GM23248 (cell line): ENCODE results near the gene SARDH. TPM values are rescaled to one million over a fixed set of nuclear protein-coding genes. Genes with fewer than 3 reads are reported as not detected.

Experiments
- DNase-seq: peaks from one replicate; pipeline ENCODE4 v3.0.0-alpha.2; 2015
- H2AFZ ChIP-seq: fragments of 200-600 bp; sonication (generic); 2 replicates; pipeline ENCODE4 v1.6.1; 2016; ENCODE audit warnings: antibody characterized with exemption
- H3F3A ChIP-seq: fragments of 200-600 bp; sonication (generic); 2 replicates; pipeline ENCODE4 v1.6.1; 2016; ENCODE audit warnings: mild to moderate bottlenecking, antibody characterized with exemption, mixed run types; ENCODE audit not compliant: insufficient read depth
- H3K27ac ChIP-seq: fragments of 200-600 bp; sonication (generic); 2 replicates; pipeline ENCODE4 v1.5.1; 2016; ENCODE audit warnings: mild to moderate bottlenecking
- H3K27me3 ChIP-seq: fragments of 200-600 bp; sonication (generic); replicated peaks from 2 replicates; pipeline ENCODE4 v1.6.1; 2016; ENCODE audit warnings: mild to moderate bottlenecking; ENCODE audit not compliant: insufficient read depth
- H3K36me3 ChIP-seq: fragments of 200-600 bp; sonication (generic); 2 replicates; pipeline ENCODE4 v1.6.1; 2016; ENCODE audit warnings: low read depth, mild to moderate bottlenecking
- H3K4me1 ChIP-seq: fragments of 200-600 bp; sonication (generic); 2 replicates; pipeline ENCODE4 v1.6.1; 2016; ENCODE audit warnings: mild to moderate bottlenecking; ENCODE audit not compliant: insufficient read depth
- H3K4me2 ChIP-seq: fragments of 200-600 bp; sonication (generic); one replicate; pipeline ENCODE4 v1.6.1; 2016; ENCODE audit warnings: mild to moderate bottlenecking; ENCODE audit not compliant: unreplicated experiment
- H3K4me3 ChIP-seq: fragments of 200-600 bp; sonication (generic); 2 replicates; pipeline ENCODE4 v1.5.1; 2016; ENCODE audit warnings: mild to moderate bottlenecking
- H3K79me2 ChIP-seq: fragments of 200-600 bp; sonication (generic); 2 replicates; pipeline ENCODE4 v1.6.1; 2016; ENCODE audit warnings: mild to moderate bottlenecking; ENCODE audit not compliant: insufficient read depth
- H3K9ac ChIP-seq: fragments of 200-600 bp; sonication (generic); 2 replicates; pipeline ENCODE4 v1.6.1; 2016; ENCODE audit warnings: mild to moderate bottlenecking
- H3K9me2 ChIP-seq: fragments of 200-600 bp; sonication (generic); 2 replicates; pipeline ENCODE4 v1.6.1; 2016; ENCODE audit warnings: mixed run types, mild to moderate bottlenecking, moderate library complexity; ENCODE audit not compliant: insufficient read depth
- H3K9me3 ChIP-seq: fragments of 200-600 bp; sonication (generic); one replicate; pipeline ENCODE4 v1.6.1; 2017; ENCODE audit warnings: low read depth
- H4K20me1 ChIP-seq: fragments of 200-600 bp; sonication (generic); 2 replicates; pipeline ENCODE4 v1.6.0; 2016; ENCODE audit not compliant: insufficient read depth
- EZH2 ChIP-seq: fragments of 200-600 bp; sonication (generic); IDR thresholded peaks from 2 replicates; pipeline ENCODE4 v1.6.1; 2018; ENCODE audit warnings: antibody characterized with exemption, mild to moderate bottlenecking; ENCODE audit not compliant: insufficient read depth, poor library complexity, severe bottlenecking
- EZH2phosphoT487 ChIP-seq: fragments of 200-600 bp; sonication (generic); IDR thresholded peaks from 2 replicates; pipeline ENCODE4 v1.6.1; 2018; ENCODE audit warnings: antibody characterized with exemption, moderate library complexity, mild to moderate bottlenecking, low read depth; ENCODE audit not compliant: insufficient read depth
- WGBS, 2 experiments: methylation state at CpG; one replicate each; pipeline ENCODE4 v1.1.6; 2015 to 2017; ENCODE audit warnings: low lambda C conversion rate in 2 of 2, low coverage in 1 of 2; ENCODE audit errors: missing lambda C conversion rate in 2 of 2; 5-methylcytosine and 5-hydroxymethylcytosine counted together
- in situ Hi-C: fragments of 300-500 bp; cut with MboI; formaldehyde crosslinking; loops from 2 replicates; pipeline ENCODE4 v1.15.0; 2020
- polyA plus RNA-seq: library from polyadenylated mRNA; unstranded; fragments of >200 nt; fragmentation: Nextera tagmentation; extraction: Ambion mirVana; gene quantifications from 2 replicates; pipeline ENCODE4 v1.2.1, GENCODE V29; 2016
- total RNA-seq: library from RNA; depleted of rRNA; stranded (reverse); fragments of >200 nt; shearing (Covaris generic); gene quantifications from 2 replicates; pipeline ENCODE4 v1.2.3, GENCODE V29; 2014

SARDH gene
- total and polyA plus RNA-seq, 2 experiments from 2014 or later, result 0.16 to 2.4 TPM

DNA sequence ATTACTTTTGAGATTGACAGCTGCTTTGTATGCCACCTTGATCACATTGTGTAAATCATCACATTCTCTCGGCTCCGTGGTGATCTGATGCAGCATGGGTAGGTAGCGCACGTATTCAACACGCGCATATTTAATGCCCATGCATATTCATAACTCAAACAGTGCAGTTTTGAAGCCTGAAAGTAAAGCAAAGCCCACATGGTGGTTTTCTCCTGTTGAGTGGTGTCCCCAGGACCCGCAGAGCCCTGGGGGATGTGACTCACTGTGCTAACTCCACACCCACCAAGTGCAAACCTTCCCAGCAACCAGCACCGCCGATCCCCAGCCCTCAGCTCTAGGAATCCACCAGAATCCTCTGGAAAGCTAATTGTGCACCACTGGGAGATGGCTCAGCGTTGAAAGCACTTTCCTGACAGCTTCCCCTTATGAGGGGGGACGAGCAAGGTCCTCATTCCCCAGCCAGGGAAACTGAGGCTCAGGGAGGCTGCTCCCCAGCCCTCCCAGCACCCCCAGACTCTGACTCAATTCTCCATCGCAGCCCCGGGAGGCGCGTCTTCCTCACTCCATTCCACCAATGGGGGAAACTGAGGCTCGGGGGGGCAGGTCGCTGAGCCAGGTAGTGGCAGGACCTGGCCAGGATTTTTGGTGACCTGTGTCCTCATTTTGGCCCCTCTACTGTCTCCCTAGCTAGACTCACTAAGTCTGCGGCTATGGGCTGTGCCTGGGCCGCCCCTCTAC, 46.4 kb downstream of the SARDH start:
- Histone ChIP-seq H3K9me3 (no peaks in the 10 kb centered on the region), H3K4me3 (no peak overlapping the region), H3K79me2 (no peaks in the 10 kb centered on the region), H3K27me3 (peaks cover 6% of the 10 kb centered on the region; the same call in 1 of the 2 replicates), H3K4me2 (no peak overlapping the region), H3K27ac (no peak overlapping the region), H4K20me1 (no peaks in the 10 kb centered on the region), H3K9ac (no peak overlapping the region), H3K9me2 (no peaks in the 10 kb centered on the region), H2AFZ (no peak overlapping the region), H3F3A (no peaks in the 10 kb centered on the region), H3K4me1 (no peaks in the 10 kb centered on the region), H3K36me3 (no peaks in the 10 kb centered on the region)
- in situ Hi-C loops, result no loop called here
- WGBS, 2 experiments, result 78 to 84% methylated on average over 18 to 19 of the region's 19 CpGs
- TF ChIP-seq EZH2 (no peak), EZH2phosphoT487 (no peak)
- DNase-seq, result peak; percentile 24

GRCh38 chr9:133691191-133691590, 47.0 kb downstream of the SARDH start:
- Histone ChIP-seq H2AFZ (no peak overlapping the region), H3K27ac (no peak overlapping the region), H3K36me3 (no peaks in the 10 kb centered on the region), H3K9ac (no peak overlapping the region), H4K20me1 (no peaks in the 10 kb centered on the region), H3K9me2 (no peaks in the 10 kb centered on the region), H3K79me2 (no peaks in the 10 kb centered on the region), H3K4me1 (no peaks in the 10 kb centered on the region), H3K4me3 (no peak overlapping the region), H3F3A (no peaks in the 10 kb centered on the region), H3K9me3 (no peaks in the 10 kb centered on the region), H3K27me3 (peaks cover under 1% of the 10 kb centered on the region; the same call in 1 of the 2 replicates), H3K4me2 (no peak overlapping the region)
- DNase-seq, result no peak
- in situ Hi-C loops, result no loop called here
- TF ChIP-seq EZH2, result no peak
- TF ChIP-seq EZH2phosphoT487, result no peak
- 58 to 63% methylated on average over 4 of the region's 4 CpGs for WGBS, 2 experiments

GRCh38 chr9:133690081-133690561, 48.0 kb downstream of the SARDH start:
- Histone ChIP-seq H3K27ac (no peak overlapping the region), H2AFZ (no peak overlapping the region), H3K36me3 (no peaks in the 10 kb centered on the region), H4K20me1 (no peaks in the 10 kb centered on the region), H3K9ac (no peak overlapping the region), H3K4me1 (no peaks in the 10 kb centered on the region), H3K4me3 (no peak overlapping the region), H3K27me3 (no peaks in the 10 kb centered on the region), H3K9me3 (no peaks in the 10 kb centered on the region), H3K4me2 (no peak overlapping the region), H3F3A (no peaks in the 10 kb centered on the region), H3K9me2 (no peaks in the 10 kb centered on the region), H3K79me2 (no peaks in the 10 kb centered on the region)
- no peak for DNase-seq
- in situ Hi-C loops, result no loop called here
- WGBS, 2 experiments, result 81 to 85% methylated on average over 10 to 11 of the region's 11 CpGs
- TF ChIP-seq EZH2 (no peak), EZH2phosphoT487 (no peak)

GRCh38 chr9:133689151-133689763, 48.9 kb downstream of the SARDH start:
- TF ChIP-seq EZH2 (no peak), EZH2phosphoT487 (no peak)
- no peak overlapping the region for H2AFZ ChIP-seq
- H3K9ac ChIP-seq, result no peak overlapping the region
- WGBS, 2 experiments, result 64% methylated on average over 9 to 10 of the region's 10 CpGs
- in situ Hi-C loops, result no loop called here
- no peak overlapping the region for H3K27ac ChIP-seq
- DNase-seq, result no peak
- H3K4me3 ChIP-seq, result no peak overlapping the region
- H3F3A ChIP-seq, result no peaks in the 10 kb centered on the region
- H3K27me3 ChIP-seq, result no peaks in the 10 kb centered on the region; the same call in 1 of the 2 replicates
- no peaks in the 10 kb centered on the region for H3K79me2 ChIP-seq
- no peaks in the 10 kb centered on the region for H3K36me3 ChIP-seq
- H3K9me2 ChIP-seq, result no peaks in the 10 kb centered on the region
- no peaks in the 10 kb centered on the region for H3K9me3 ChIP-seq
- H3K4me1 ChIP-seq, result no peaks in the 10 kb centered on the region
- no peak overlapping the region for H3K4me2 ChIP-seq
- no peaks in the 10 kb centered on the region for H4K20me1 ChIP-seq
